HG03520 (cell line): Measurements from ENCODE around the gene ADI1.
"Not testable (repeated sequence)": the region's sequence is repeated elsewhere in the genome, so short reads cannot be mapped to it uniquely, and the experiment has no call there.

ENCODE experiments used
- ATAC-seq: cut with Tn5 transposase; IDR thresholded peaks from one replicate; pipeline ENCODE4 v1.9.1; 2021; ENCODE audit warnings: mild to moderate bottlenecking, moderate library complexity; ENCODE audit not compliant: unreplicated experiment

The ADI1 gene

DNA sequence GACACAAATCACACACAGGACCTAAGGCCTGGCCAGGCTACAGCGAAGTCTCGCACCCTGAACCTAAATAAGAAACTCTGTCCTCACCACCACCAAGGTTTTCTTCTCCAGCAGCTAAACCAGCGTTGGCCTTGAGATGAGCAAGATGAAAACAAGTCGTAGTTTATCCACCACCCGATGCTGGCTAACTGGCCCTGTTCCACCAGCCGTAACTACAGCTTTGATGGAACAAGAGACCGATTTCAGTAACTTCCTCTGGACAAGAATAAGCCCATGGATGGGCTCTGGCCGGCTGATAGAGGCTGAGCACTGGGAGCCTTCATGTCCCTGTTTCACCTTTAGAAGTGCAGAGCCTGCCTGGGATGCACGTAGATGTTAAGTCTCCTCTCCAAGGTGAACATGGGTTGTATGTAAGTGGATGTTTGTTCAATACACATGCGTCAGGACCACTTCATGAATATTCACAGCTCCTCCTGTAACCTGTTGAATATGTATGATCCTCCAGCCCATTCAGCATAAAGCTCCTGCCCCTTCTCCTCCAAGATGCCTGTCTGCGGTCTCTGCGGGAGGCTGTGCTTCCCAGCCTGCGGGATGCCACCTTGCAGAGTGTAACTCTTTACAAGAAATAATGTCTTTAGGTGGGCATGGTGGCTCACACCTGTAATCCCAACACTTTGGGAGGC, 24.2 kb downstream of the ADI1 start:
- ATAC-seq = no peak

DNA sequence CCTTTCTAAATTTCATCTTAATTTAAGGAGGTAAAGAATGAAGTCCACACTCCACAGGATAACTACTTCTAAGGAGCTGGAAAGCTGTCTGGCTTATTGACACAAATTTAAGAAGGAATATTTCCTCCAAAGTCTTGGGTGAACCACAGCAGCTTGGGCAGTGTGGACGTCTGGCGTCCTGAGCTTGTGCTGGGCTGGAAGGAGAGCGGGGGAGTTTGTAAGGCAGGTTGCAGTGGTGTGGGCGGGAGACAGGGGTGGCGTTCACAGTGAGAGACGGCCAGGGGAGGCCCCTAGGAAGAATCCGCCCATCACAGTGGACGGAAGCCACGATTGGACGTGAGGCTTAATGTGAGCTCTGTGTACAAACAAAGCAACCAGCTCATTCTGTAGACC, 25.7 kb downstream of the ADI1 start:
- ATAC-seq = no peak

DNA sequence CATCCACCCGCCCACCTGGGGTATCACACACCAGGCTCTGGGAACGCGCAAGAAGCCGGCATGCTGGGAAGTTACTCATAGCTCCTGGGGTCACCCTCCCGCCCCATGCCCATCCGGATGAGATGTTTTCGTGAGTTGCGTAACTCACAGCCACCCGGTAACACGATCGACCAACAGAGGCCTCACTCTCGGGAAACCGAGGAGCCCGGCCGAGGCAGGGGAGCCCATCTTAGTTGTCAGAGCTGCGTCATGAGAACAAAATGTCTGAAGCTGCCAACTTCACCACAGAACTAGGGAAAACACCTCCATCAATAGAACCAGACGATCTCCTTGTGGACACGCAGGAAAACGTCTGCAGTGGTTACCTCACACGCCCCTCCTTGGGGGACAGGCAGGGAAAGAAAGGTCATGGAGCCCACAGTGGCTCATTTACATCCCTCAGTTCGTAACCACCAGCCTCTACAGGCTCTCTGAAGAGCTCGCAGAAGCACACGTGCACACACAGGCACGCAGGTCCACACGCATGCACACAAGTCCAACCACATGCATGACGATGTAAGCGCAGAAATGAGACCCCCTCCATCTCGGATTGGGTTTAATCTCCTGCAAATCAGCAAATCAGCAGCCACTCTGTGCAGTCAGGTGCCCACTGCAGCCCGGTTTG, 26.2 kb downstream of the ADI1 start:
- ATAC-seq = no peak

DNA sequence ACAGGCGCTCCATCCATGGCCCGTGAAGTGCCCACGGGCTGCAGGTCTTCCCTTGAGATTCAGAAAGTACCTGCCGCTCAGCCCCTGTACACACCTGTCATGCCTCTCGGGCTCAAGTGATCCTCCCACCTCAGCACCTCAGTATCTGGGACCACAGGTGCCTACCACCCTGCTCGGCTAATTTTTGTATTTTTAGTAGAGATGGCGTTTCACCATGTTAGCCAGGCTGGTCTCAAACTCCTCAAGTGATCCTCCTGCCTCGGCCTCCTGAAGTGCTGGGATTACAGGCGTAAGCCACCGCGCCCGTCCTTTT, 26.9 kb downstream of the ADI1 start:
- ATAC-seq = not testable (repeated sequence)

DNA sequence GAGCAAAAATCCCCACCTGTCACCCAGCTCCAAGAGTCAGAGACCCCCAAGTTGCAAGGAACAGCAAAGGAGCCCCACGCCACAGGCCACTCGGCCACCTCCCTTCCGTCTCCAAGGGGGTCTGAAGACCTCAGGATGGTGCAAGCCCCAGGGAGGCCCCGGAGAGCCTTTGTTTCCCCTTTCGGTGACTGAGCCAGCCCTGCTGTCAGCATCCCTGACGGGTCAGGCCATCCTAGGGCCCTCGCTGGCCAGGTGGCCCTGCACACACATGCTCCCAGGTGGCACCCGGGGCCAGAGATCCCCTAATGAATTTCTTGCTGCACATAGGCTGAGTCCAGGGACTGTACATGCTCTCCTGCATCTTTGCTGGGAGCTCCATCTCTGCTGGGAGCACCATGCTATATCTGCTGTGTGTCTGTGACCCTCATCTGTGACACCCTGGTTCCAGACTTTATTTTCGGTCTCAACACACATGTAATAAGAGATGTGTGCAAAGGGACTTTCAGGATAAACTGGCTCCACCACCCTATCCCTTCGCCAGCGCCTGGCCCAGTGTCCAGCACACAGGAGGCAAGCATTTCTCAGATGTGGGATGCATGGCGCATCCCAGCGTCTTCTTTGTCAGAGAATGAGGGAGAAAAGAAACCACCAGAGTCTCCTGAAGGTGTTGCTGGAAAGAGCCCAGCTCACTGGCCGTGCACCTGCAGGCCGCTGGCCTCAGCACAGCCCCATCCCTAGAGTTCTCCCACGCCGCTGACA, 27.4 kb downstream of the ADI1 start:
- no peak for ATAC-seq

DNA sequence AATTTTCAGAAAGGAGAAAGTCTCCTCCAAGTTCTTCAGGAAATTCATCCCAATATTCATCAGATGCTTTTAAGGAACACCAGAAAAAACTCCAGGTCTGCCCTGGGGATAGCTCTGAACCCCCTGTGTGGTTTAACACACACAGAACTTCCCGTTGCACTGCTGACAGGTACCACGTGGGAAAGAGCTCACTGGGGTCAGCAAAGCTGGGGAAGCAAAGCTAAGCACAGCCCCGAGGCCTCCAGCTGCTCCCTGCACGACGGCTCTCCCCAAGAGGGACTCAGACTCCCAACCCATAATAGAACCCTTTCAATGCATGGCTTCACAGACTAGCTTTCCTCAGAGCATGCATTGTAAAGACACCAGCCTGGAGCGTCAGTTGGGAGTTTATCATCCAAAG, 28.0 kb downstream of the ADI1 start:
- ATAC-seq = no peak

DNA sequence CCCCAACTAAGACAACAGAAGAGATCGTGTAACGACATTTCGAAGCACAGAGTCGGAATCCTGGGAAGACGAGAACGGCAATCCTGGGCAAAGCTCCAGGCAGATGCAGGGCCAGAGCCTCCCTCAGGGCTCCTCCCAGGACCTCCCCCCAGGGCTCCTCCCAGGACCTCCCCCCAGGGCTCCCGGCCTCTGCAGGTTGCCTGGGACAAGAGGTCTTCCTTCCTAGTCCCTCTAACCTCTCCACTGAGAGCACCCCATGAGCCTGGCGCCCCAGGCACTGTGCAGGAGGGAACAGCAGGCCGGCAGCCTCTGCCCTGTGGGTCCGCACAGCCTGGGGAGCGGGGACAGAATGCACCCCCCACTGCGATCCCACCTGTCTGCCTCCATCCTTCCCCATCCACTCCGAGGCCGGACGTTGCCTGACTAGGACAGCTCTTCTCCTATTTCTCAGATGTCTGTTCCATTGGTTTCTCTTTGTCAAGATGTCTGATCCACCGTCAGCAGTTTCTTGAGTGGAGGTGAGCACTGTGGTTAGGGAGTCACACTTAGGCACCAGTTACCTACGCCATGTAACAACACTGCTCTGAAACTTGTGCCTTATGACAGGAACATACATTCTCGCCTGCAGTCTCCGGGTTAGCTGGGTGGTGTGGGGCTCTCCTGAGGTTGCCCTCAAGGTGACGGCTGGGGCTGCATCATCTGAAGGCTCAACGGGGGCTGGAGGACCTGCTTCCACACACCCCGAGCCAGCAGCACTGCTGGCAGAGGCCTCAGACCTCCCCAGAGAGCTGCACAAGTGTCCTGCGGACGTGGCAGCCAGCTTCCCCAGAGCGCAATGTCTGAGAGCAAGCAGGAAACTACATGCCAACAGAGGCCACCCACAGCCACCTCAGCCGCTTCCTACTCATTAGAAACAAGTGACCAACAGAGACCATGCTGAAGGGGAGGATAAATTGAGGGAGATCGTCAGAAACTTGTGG, 28.9 kb downstream of the ADI1 start:
- no peak for ATAC-seq

DNA sequence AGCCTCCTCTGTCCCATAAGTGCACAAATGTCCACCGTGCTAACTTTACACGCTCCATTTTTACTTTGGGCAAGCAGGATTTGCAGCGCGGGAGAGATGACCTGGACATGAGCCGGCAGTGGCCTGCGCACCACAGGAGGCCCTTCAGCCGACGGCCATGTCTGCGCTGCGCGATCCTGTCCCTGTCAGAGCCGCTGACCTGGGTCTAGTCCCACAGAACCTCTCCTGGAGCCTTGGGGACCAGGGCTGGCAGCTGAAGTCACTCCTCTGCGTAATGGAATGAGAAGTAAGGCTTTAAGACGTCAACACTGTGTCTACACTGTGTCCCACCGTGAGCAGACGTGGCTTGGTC, 29.6 kb downstream of the ADI1 start:
- no peak for ATAC-seq

DNA sequence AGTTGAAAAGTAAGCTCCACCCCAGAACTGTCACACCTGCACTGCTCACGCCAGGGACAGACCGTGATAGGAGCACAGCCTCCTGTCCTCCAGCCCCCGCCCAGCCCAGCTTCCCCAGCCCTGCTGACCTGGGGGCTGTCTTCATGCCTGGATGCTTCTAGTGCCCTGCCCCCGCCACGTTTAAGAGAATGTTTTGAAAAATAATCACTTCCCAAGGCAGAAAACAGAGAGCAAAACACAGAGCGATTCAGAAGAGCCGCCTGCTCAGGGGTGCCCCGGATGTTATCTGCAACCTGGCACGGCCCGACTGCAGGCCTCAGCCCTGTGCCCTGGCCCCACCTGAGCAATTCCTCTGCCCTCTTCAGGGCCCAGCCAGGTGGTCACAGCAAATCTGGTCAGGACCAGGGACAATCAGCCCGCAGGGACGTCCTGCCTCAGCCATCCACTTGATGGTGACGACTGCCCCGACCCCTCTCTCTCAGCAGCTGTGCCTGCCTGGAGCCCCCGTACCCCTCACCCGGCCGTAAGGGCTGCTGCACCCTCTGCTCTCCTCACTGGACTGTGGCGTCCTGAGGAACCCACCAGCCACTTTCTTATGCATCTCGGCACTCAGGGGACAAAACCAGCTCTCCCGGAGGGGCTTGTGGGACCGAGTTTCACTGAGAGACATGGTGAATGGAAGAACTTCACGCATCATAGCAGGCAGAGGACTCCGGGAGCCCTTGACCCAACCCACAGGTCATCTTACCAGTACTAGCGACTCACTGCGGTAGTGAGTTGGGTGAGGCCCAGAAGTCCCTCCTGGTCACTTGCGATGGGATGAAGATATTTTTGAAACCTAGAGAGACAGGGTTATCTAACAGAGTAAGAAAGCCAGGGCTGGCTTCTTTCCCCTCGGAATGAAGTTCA, 30.2 kb downstream of the ADI1 start:
- ATAC-seq = no peak

DNA sequence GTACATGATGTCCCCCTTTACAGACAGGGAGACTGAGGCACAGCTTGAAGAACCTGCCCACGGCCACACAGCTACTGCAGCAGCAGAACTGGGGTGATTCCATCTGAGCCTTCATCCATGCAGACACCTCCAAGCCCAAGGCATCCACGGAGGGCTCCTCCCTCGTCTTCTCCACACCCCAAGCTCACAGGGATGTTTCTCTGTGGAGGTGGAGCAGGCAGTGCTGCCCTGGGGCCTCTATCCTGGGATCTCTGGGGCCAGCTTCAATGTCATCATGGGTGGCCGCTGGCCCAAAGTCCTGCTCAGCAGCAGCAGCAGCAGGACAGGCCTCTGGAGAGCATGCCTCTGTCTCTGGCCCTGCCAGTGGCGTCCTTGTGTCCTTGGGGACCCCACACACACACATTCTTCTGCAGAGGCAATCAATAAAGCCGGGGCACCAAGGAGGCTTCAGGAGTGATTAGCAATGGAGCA, 31.2 kb downstream of the ADI1 start:
- ATAC-seq = no peak

DNA sequence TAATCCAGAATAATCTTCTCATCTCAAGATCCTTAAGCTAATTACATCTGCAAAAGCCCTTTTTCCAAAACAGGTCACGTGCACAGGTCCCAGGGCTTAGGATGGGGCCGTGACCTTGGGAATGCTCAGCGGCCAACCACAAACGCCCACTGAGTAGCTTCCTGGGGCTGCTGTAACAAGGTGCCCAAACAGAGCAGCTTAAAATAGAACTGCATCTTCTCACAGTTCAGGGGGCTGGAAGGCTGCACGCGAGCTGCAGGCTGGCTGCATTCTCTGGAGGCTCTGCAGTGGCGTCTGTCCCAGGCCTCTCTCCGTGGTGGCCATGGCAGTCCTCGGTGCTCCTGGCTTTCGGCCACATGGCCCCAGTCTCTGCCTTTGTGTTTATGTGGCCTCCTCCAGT, 31.9 kb downstream of the ADI1 start:
- no peak for ATAC-seq

DNA sequence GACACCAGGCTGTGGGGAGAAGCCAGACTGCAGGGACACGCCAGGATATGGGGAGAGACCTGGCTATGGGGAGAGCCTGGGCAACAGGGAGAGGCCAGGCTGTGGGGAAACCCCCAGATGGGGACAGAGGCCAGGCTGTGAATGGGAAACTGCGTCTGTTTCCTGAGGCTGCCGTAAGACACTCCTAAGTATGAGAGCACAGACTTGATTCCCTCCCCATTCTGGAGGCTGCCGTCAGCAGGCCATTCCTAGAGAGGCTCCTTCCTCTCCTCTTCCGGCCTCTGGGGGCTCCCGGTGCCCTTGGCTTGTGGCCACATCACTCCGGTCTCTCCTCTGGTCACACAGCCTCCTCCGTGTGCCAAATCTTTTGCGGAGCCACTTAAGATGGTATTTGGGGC, 32.3 kb downstream of the ADI1 start:
- ATAC-seq = no peak

DNA sequence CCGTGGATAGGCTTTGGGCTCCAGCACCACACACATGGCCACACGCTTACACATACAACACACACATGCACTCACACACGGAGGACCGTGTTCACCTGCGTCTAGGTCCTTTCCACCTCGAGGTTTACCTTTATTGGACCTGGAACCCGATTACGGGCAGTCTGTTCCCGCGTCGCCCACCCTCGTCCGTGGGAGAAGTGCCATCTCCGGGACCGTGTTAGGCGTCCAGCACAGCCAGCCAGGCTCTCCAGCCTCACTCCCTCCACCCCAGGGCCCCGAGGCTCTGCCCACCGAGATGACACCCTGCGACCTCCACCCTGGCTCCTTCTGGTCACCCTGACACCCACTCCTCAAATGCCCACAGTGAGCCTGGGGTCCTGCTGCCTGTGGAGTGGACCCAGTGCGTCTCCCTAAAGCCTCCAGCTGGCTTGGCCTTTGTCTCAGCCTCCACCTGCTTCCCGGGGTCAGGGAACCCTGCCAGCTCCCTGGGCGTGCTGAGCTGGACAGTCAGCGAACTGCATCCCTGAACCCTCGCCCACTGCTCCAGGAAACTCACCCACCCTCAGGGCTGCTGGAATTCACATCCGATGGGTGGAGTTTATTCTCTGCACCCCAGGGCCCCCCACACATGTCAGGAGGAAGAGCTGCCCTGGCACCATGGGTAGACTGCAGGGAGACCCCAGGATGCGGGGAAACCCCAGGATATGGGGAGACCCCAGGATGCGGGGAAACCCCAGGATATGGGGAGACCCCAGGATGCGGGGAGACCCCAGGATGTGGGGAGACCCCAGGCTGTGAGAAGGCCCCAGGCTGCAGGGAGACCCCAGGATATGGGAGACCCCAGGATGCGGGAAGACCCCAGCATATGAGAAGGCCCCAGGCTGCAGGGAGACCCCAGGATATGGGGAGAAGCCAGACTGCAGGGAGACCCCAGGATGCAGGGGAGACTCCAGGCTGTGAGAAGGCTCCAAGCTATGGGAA, 33.0 kb downstream of the ADI1 start:
- no peak for ATAC-seq

DNA sequence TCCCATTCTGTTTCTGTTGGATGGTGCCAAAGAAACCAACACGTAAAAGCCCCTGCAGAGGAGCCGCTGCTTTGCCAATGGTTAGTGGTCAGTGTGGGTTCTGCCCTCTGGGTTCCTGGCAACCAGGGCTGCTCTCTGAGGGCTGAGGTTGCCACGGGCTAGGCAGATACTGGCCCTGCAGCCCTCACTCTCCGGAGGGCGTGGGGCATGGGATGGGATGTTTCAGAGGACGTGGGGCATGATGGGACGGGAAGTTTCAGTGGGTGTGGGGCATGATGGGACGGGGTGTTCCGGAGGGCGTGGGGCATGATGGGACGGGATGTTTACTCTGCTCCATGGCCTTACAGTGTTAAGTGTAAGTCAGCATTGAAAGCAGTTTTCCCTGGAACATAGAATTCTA, 34.2 kb downstream of the ADI1 start:
- ATAC-seq = no peak

DNA sequence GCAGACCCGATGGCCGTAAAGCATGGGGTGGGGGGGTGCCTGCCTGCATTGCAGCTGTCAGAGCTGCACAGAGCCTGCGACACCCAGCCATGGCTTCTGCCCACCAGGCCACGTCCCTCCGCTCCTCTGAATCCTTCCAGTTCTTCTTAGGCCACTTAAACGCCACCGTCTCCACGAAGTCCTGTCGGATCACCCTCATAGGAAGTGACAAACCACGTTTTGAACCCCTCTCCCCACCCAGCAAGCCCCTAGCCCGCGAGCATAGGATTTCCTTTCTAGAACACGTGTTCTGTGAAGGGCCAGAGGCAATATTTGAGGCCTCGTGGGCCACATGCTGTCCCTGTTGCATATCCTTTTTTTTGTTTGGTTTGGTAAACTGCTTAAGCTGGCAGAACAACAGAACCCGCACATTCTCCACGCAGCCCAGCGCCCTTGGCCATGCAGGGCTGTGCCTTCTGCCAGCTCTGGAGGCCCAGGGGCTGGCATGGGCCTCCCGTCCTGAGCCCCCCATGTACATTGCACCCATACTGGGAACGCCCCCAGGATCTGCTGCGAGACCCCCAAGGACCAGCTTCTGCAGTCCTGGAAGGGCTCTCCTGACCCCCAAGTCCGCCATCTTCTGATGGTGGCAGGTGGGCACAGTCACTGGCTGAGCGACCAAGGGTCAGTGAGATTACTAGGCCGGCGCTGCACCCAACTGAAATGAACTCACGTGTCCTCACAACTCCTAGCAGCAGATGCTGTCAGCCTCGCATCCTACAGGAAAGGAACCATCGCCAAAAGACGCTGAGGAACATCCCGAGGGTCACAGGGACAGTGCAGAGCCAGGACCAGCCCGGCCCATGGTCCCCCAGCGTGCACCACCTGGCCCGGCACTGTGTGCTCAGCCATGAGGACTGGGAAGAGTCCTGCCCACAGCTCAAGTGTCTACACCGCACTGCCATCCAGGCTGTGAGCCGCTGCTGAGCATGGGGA, 35.1 kb downstream of the ADI1 start:
- no peak for ATAC-seq

DNA sequence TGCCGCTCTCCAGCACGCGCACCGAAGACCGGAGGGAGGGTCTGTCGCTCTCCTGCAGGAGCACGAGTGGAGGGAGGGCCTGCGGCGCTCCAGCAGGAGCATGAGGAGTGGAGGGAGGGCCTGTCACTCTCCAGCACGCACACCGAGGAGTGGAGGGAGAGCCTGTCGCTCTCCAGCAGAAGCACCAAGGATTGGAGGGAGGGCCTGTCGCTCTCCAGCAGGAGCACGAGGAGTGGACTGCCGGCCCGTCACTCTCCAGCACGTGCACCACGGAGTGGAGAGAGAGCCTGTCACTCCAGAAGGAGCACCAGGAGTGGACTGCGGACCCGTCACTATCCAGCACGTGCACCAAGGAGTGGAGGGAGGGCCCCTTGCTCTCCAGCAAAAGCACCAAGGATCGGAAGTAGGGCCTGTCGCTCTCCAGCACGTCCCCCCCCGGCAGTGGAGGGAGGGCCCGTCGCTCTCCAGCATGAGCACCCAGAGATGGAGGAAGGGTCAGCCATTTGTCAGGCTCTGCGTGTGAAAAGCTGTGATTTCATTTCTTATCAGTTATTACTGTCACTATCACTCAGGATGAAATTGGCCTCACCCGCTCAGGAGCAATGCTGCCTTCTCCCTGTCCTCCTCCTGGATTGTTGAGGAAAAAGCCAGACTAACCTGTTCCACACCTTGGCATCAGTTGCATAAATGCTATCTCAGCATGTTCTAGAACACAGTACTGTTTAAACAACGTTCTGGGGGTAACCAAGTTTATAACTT, 35.9 kb downstream of the ADI1 start:
- ATAC-seq = no peak

DNA sequence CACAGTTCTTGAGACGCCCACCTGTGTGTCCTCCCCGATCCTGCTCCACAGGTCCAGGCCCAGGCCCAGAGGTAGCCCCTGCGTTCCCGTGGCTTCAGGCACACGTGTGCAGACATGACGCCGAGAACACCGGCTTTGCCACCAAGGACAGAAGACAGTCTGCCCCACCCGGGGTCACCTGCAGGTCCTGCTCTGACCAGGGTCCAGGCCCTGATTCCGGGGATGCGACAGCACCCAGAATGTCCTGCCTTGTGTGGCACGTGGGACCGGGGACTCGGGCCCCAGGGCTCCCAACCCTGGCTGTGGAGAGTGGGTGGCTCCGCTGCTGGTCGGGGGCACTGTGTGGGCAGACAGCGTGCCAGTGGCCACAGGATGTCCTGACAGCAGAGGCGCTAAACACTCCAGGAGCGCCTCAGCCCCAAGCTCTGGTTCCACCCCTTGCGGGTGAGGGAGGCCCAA, 36.9 kb downstream of the ADI1 start:
- no peak for ATAC-seq
